HG03520 (cell line): ENCODE measurements around the gene ZHX3.

Experiments
- ATAC-seq: cut with Tn5 transposase; IDR thresholded peaks from one replicate; pipeline ENCODE4 v1.9.1; 2021; ENCODE audit warnings: mild to moderate bottlenecking, moderate library complexity; ENCODE audit not compliant: unreplicated experiment

Gene ZHX3

DNA sequence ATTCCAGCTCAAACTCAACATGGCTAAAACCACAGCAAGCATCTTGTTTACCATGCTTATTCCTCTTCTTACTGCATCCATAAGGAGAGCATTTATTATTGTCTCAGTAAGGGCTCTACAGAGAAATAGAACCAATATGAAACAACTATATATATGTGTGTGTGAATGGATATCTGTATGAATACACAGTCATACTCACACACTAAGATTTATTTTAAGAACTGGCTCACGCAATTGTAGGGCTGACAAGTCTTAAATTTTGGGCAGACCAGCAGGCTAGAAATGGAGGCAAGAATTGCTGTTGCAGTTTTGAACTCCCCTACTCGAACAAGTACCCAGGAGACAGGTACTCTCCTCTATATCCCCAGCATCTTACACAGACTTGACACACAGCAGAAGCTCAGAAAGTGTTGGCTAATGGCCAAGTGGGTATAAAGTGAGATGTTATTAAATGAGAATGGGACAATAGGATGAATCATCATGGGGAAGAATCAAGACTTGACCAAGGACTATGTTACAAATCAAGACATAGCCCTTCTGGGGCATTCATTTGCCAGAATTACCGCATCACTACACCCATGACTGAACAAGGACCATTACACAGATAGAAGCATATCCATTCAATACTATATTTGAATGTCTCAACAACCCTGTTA lies 13.0 kb downstream of the ZHX3 start:
- no peak for ATAC-seq

DNA sequence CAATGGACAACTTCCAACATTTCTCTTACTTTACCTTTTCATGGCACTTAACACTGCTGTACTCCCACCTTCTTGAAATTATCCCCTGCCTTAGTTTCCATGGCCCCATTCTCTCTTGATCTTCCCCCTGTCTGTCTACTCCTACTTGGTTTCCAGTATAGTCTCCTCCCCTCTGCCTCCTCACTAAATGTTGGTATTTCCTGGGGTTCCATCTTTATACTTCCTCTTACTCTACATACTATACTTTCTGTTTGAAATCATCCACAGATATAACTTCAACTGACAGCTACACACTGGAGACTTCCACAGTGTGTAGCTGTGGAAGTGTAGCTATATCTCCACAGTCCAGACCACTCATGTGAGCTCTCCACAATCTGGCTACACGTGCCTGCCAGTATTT lies 13.5 kb downstream of the ZHX3 start:
- no peak for ATAC-seq

DNA sequence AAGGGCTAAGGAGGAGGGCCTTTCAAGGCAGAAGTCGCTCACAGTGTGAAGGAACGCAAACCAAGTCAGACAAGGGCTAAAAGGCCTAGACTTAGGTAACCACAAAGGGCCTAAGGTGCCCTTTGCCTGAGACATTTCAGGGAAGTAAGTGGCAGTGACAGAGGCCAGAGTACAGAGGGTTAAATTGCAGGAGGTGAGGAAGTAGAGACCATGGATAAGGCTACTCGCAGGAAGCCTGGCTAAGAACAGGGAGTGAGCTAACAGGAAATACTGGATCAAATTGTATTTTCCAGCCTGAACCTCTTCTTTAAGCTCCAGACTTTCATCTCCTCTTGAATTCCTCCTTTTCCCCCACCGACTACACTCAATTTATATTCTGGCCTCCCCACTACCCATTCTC lies 16.6 kb downstream of the ZHX3 start:
- ATAC-seq, result no peak

DNA sequence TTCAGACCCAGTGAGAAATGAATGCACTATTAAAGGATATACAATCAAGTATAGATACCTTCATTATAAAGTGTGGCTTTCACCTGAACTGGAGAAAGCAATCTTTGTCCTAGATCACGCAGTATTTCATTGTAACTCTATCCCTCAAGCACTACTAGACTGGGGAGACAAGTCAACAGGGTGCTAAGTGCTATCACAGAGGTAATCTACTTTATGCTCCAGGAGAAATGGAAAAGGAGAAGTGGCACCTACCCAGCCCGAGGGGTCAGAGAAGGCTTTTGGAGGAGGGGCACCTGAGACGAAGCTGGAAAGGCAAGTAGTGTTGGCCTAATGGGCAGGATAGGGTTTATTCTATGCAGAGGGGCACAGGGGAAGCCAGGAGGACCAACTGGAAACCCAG lies 17.1 kb downstream of the ZHX3 start:
- ATAC-seq, result no peak

DNA sequence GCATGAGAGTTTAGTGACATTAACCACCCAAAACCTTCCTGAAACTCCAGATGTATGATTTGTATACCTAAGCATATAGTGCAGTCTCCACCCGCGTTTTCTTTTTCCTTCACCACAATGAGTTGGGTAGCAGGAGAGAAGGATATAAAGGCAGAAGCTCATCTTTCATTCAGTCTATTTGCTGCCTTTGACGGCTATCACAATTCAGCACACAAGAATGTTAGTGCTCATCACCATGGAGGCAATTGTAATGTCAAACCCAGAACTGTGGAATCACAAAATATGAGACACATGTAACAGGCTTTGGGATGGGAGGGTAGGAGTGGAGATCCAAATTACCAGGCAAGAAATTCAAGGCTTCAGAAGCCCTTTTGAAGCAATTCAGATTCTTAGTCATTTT lies 17.6 kb downstream of the ZHX3 start:
- no peak for ATAC-seq

DNA sequence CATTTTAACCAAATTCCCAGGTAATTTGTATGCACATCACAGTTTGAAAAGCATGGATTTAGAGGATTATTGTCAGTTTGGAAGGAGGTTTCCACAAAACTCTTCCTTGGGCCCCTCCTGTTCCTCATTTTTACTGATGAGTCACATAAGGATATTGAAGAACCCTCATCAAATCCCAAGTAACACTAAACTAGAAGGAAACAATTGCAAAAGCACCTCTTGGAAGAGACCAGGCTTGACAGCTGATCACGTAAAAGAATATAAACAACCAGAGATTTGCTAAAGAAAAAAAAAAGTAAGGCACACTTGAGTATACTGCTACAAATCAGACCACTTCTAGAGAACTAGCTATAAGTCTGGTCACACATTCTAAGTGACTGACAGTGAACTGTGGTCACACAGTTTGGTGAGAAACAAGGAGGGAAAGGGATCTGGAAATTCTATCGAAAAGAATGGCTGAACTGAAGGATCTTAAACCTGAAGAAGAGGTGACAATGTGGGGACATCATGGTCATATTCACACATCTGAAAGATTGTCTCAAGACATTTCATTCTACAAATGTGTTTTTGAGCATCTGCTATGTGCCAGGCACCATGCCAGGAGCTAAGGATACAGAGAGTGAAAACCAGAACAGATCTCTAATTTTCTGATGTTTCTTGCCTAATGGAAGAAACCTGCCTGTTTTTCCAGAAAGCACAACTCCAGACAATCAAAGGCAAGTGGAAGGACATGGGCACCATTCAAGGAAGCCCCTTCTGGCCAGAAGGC lies 24.1 kb downstream of the ZHX3 start:
- ATAC-seq, result no peak

DNA sequence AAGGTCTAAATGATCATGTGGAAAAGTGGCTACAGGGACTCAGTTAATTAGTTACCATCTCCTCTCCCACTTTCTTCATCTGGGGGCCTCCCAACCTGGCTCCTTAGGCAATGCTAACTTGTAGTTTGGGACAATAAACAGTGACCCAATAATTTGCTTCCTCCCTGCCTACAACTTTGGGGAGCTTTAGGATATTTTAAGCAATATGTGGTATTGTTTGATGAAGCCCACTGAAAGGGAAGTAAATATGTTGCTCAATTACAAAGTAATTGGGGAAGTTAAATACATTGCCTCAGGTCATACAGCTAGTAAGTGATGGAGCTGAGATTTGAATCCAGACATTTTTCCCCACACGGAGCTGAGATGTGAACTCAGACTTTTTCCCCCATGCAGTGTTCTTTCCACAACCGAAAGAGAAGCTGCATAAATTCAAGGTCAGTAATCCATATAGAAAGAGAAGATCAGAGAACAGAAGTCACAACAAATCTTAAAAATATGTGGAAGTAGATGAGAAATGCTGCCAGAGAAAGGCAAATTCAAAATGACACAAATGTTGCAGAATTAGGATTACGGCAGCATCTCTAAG lies 26.6 kb downstream of the ZHX3 start:
- no peak for ATAC-seq

DNA sequence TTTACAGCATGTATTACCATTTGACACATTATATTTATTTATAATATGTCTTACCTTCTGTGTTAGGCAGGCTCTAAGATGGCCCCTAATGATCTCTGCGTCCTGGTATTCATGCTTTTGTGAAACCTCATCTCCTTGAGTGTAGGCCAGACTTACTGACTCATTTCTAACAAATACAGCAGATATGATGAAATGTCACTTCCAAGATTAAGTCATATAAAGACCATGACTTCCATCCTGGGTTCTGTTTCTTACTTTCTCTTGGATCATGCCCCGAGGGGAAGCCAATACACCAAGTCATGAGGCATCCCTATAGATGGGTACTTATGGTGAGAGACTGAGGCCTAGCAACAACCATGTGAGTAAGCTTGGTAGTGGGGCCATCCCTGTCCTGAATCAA lies 30.2 kb downstream of the ZHX3 start:
- ATAC-seq, result no peak

DNA sequence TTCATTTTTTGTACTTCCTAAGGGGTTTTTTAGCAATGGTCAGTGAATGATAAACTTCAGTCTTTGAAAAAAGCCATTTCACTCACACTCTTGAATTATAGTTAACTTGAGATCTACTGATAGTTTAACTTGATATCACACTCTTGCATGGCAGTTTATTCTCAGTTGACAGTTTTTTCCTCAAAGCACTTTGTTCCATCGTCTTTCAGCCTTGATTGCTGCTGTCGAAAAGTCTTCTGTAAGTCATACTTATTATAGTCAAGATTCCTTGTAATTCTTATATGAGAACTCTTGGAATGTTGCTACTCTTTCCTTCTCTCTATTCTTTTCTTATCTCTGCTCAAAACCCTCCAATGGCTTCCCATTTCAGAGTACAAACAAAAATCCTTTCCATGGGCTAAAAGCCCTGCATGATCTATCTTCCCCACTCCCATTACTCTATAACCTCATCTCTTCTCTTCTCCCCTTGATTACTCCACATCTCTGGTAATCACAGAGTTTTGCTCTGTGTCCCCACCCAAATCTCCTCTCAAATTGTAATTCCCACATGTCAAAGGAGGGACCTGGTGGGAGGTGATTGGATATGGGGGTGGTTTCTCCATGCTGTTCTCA lies 31.2 kb downstream of the ZHX3 start:
- no peak for ATAC-seq

DNA sequence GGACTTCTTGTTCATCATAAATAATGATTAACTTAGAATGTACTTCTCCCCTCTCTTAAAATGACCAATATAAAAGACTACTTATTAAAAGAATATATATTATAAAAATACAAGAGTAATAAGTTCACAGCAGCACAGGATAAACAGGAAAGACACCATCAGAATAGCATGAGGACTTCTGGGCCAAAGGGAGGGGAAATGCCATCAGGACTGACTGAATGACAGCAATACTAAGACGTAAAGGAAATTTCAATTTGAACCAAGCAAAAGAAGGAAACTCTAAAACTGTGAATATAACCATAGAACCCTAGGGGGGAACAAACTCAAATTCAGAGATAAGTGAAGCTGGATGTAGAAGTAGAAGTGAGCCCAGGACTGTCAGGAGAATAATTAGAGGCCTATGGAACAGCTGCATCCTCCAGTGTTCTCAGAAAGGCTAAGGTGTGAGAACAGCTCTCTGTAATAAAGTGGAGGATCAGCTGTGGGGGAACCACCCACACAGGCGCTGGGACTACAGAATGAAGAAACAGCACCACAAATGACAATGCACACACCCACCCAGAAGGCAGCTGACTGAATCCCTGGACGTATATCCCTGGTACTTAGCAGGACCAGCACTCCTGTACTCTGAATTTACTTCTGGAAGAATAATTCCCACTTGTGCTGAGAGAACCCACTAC lies 37.8 kb downstream of the ZHX3 start:
- ATAC-seq, result no peak

DNA sequence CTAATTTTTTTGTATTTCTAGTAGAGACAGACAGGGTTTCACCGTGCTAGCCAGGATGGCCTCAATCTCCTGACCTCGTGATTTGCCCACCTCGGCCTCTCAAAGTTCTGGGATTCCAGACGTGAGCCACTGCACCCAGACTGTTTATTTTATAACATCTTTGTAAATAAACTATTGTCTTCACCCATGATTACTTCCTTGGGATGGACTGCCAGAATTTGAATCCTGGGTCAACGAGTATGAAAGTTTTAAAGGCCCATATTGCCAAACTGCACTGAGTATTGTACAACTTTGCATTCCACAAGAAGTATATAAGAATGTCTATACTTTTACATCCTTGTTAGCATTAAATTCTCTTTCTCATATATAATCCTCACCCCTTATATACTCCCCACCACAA lies 38.6 kb downstream of the ZHX3 start:
- ATAC-seq, result no peak

DNA sequence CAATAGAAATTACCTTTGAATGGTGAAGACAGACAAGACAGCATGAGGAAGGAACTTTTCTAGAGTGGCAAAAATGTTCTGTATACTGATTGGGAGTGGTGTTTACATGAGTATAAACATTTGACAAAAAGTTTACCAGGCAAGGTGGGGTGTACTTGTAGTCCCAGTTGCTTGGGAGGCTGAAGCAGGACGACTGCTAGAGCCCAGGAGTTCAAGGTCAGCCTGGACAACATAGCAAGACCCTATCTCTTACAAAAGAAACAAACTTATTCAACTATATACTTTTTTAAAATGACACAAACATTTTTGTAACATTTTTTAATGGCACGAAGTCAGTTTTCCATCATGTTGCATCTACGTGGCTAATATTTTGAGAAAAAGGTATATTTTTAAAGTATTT lies 40.5 kb downstream of the ZHX3 start:
- ATAC-seq, result no peak

DNA sequence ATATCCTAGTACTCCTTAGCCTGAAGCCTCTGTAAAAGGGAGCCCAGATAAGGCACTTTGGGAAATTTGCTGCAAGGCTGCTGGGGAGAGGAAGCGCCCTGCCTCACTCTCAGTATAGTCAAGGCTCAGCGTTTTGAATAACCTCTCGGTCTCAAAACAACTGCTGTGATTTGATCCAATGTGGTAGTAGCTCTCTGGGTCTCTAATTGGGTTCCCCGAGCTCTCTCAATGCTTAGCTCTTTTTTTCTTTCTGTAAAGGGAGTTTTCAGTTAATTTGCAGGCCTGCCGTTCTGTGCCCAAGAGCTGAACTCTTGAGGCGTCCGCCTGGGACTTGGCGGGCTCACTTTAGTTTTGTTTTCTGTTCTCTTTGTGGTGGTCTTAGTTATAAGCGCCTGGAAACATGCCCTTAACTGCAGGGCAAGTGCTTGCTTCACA lies 41.2 kb downstream of the ZHX3 start:
- no peak for ATAC-seq

DNA sequence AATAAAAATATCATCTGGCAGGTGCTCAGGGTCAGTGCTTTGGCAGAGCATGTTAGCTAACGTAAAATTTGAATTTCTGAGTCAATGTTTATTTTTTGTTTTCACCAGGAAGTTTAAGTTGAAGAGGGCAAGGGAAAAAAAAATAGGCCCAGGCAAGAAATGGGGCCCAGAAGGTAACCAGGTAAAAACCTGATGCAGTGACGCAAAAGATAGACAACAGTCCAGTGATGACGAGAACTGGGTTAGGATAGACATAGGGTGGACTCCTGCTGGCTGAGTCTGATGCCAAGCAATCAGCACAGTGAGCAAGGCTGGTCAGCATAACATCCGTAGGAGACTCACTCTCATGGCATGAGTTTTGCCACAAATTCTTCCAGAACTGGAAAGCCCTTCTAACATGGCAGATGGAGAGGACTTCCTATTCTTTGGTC lies 42.2 kb downstream of the ZHX3 start:
- ATAC-seq, result no peak

DNA sequence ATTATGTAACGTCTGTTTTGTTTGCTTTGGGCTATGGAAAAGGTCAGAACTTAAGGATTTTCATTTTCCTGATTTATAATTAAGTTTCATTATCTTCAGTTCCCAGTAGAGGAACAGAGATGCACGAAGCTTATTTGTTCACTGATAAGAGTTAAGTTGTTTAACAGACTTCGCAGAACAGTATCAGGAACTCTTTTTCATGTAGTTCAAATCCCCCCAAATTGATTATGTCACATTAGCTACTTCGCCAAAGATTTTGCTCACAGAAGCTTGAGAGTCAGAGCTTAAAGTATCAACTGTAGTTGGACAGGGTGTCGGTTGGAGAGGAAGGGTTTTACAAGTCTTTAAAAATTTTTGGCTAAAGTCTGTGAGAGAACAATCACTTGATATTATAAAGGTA lies 43.4 kb downstream of the ZHX3 start:
- no peak for ATAC-seq

DNA sequence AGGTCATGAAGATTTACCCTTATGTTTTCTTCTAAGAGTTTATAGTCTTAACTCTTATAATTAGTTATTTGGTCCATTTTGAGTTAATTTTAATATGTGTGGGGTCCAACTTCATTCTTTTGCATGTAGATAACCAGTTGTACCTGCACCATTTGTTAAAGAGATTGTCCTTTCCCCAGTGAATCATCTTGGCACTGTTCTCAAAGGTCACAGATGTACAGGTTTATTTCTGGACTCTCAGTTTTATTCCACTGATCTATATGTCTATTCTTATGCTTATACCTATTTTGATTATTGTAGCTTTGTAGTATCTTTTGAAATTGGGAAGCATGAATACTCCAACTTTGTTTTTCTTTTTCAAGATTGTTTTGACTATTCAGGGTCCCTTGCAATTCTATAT lies 44.1 kb downstream of the ZHX3 start:
- no peak for ATAC-seq

DNA sequence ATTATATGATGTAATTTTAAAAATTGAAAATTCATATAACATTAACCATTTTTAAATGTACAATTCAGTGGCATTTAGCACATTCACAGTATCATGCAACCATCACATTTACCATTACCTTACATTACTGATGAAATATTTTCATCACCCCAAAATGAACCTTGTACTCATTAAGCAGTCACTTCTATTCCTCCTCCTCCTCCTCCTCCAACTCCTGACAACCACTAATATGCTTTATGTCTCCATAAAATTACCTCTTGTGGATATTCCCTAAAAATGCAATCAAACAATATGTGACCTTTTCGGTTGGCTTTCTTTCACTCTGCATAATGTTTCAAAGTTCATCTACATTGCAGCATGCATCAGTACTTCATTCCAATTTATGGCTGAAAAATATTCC lies 45.2 kb downstream of the ZHX3 start:
- no peak for ATAC-seq

DNA sequence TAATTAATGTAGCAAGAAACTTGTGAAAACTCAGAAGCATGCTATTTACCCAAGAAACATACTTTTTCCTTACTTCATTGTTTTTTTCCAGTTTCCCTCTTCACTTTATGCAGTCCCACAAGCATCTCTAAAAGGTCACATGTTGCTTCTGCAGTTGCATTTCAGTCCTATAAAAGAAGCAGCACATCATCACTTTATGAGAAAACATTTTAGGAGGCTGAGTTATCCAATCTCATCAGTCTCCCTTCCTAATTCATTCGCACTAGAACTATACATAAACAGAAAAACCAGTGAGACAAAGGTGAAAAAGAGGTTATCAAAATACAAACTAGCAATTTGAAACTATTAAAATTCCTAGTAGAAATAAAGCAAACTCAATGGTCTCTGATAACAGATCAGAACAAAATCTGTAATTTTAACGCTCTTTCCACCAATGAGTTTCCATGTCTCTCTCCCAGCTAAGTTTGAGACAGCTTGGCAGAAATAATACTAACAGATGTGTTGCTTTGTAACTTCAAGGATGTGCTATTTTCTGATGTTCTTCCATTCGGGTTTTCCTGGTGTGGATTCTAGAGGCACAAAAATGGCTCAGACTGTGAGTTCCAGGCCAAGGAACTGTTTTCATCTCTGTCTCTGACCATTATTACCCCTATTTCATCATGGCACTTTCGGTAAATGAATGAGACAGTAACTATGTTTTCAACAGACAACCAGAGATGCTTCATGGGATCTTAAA lies 48.4 kb downstream of the ZHX3 start:
- no peak for ATAC-seq

DNA sequence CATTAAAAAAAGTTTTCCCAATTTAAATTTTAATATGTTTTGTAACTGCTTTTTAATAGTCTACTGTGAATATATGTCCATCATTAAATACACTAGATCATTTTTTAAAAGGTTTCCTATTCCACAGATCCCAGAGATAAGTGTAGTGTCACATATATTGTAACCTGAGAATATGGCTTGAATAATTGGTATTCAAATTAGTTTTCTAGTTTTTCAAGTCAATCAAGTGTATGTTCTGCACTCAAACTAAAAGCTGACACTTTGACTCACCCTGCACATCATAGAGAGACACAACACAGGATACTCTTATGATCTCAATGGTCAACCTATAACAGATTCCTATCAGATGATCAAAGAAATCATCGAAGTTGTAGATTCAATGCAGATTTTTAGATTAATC lies 49.1 kb downstream of the ZHX3 start:
- no peak for ATAC-seq

DNA sequence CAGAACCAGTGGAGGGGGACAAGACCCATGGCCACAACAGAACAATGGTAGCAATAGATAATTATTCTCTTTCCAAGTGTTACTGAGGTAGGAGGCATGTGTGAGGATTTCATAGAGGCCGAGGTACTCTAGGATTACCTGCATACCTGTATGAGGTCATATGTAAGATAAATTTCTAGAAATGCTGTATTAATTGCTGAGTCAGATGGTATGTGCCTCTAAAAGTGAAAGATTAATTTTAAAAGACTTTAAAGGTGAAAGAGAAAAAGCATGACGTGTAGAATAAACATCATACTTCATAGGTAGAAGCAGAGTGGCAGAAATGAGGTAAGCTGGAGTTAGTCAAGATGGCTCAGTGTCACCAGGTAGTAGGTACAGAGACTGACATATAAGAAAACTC lies 51.6 kb downstream of the ZHX3 start:
- no peak for ATAC-seq

DNA sequence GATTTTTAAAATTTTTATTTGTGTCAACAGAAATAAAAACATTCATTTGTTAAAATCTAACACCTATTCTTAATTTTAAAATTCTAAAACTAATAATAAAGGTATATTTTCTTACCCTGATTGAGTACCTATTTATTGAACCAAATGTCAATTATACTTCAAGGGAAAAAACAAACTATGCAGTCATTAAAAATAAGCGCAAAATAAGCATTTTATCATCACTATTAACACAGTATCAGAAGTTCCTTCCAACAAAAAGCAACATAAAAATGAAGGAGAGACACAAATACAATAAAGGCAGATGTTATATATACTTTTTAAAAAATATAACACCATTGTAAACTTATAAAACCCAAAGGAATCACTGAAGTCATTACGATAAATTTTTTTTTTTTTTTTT lies 52.7 kb downstream of the ZHX3 start:
- ATAC-seq, result no peak
